Liver (tissue), 9 donors: Measurements from ENCODE around the gene MEGF10. TPM values are rescaled to one million over a fixed set of nuclear protein-coding genes. Genes with fewer than 3 reads are reported as not detected.

Source experiments
- DNase-seq: peaks from one replicate; pipeline ENCODE4 v3.0.0-alpha.2; 2017; ENCODE audit warnings: low spot score
- H3K27ac ChIP-seq, 2 donors: one replicate each; pipeline ENCODE4 v1.7.0; 2013; ENCODE audit warnings: inconsistent platforms in 2 of 2, low read length in 2 of 2, control low read depth in 1 of 2, low read depth in 1 of 2, mild to moderate bottlenecking in 1 of 2
- H3K27me3 ChIP-seq, 4 donors: one replicate each; pipeline versions ENCODE4 v1.6.1 to v1.7.0; 2013; ENCODE audit warnings: low read length in 3 of 4, inconsistent platforms in 1 of 4, mild to moderate bottlenecking in 1 of 4, moderate library complexity in 1 of 4; ENCODE audit not compliant: control insufficient read depth in 4 of 4, insufficient read depth in 4 of 4
- H3K36me3 ChIP-seq, 4 donors: one replicate each; pipeline versions ENCODE4 v1.6.1 to v1.7.0; 2013; ENCODE audit warnings: low read length in 3 of 4, mild to moderate bottlenecking in 3 of 4, low read depth in 1 of 4, moderate library complexity in 1 of 4; ENCODE audit not compliant: control insufficient read depth in 4 of 4, insufficient read depth in 3 of 4
- H3K4me1 ChIP-seq, 4 donors: one replicate each; pipeline versions ENCODE4 v1.6.1 to v1.7.0; 2013; ENCODE audit warnings: low read length in 3 of 4, mild to moderate bottlenecking in 3 of 4, moderate library complexity in 1 of 4; ENCODE audit not compliant: control insufficient read depth in 4 of 4, insufficient read depth in 4 of 4
- H3K4me3 ChIP-seq, 3 donors: one replicate each; pipeline versions ENCODE4 v1.6.1 to v1.7.0; 2013; ENCODE audit warnings: low read length in 3 of 3, control low read depth in 1 of 3, low read depth in 1 of 3, mild to moderate bottlenecking in 1 of 3
- H3K9ac ChIP-seq, 2 donors: one replicate each; pipeline ENCODE4 v1.7.0; 2013; ENCODE audit warnings: low read length in 2 of 2, mild to moderate bottlenecking in 2 of 2, moderate library complexity in 2 of 2, control low read depth in 1 of 2, low read depth in 1 of 2
- H3K9me3 ChIP-seq, 4 donors: one replicate each; pipeline versions ENCODE4 v1.6.1 to v1.7.0; 2013; ENCODE audit warnings: low read length in 3 of 4; ENCODE audit not compliant: control insufficient read depth in 4 of 4
- ATF3 ChIP-seq: IDR thresholded peaks from 2 replicates; pipeline ENCODE4 v1.6.1; 2016; ENCODE audit warnings: antibody characterized with exemption
- FOXA2 ChIP-seq: IDR thresholded peaks from 2 replicates; pipeline ENCODE4 v1.6.1; 2016; ENCODE audit warnings: antibody characterized with exemption
- HNF4A ChIP-seq, 2 donors: conservative IDR thresholded peaks; 2 replicates each; pipeline ENCODE4 v1.6.1; 2016; ENCODE audit warnings: antibody characterized with exemption in 2 of 2, mild to moderate bottlenecking in 2 of 2
- NR2F2 ChIP-seq: IDR thresholded peaks from 2 replicates; pipeline ENCODE4 v1.6.1; 2016; ENCODE audit warnings: antibody characterized with exemption
- RAD21 ChIP-seq, 2 donors: IDR thresholded peaks; 2 replicates each; pipeline ENCODE4 v1.6.1; 2016; ENCODE audit warnings: antibody characterized with exemption in 2 of 2, mild to moderate bottlenecking in 2 of 2
- RXRA ChIP-seq, 2 donors: IDR thresholded peaks; 2 replicates each; pipeline ENCODE4 v1.6.1; 2017 to 2018; ENCODE audit warnings: antibody characterized with exemption in 2 of 2, mild to moderate bottlenecking in 1 of 2
- SP1 ChIP-seq: IDR thresholded peaks from 2 replicates; pipeline ENCODE4 v1.6.1; 2018; ENCODE audit warnings: antibody characterized with exemption, mild to moderate bottlenecking
- YY1 ChIP-seq: IDR thresholded peaks from 2 replicates; pipeline ENCODE4 v1.6.1; 2016; ENCODE audit warnings: antibody characterized with exemption, mild to moderate bottlenecking
- ZBTB33 ChIP-seq: IDR thresholded peaks from 2 replicates; pipeline ENCODE4 v1.6.1; 2016; ENCODE audit warnings: antibody characterized with exemption
- WGBS: extraction: QIAGEN DNeasy Blood & Tissue Kit; methylation state at CpG from one replicate; pipeline ENCODE4 v1.1.7; 2013; 5-methylcytosine and 5-hydroxymethylcytosine counted together
- polyA plus RNA-seq, 2 donors: library from polyadenylated mRNA; stranded (reverse) in 1 of 2; unstranded in 1 of 2; fragments of 200-250 nt in 1 of 2; fragments of >200 nt in 1 of 2; fragmentation: Nextera tagmentation in 1 of 2; extraction: Ambion mirVana in 1 of 2; gene quantifications; one replicate each; pipeline versions ENCODE4 v1.2.1 to v1.2.3, GENCODE V29; 2013 to 2015
- total RNA-seq, 2 donors: library from RNA; depleted of rRNA; stranded (reverse); fragments of >200 nt; gene quantifications; one replicate each; pipeline ENCODE4 v1.2.3, GENCODE V29; 2014
- TF ChIP-seq, protein P1 (sequence below): IDR thresholded peaks from 2 replicates; pipeline ENCODE4 v1.6.1; 2016; ENCODE audit warnings: antibody characterized with exemption
- TF ChIP-seq, protein P2 (sequence below): IDR thresholded peaks from 2 replicates; pipeline ENCODE4 v1.6.1; 2016; ENCODE audit warnings: antibody characterized with exemption, mild to moderate bottlenecking
- donor health status: healthy.
- donor health status: healthy.
- donor health status: healthy.
- donor health status: healthy.
- donor health status: healthy.

Gene MEGF10
- total and polyA plus RNA-seq, 4 donors: 0.05 to 1.0 (median 0.33) TPM; not detected in 1

GRCh38 chr5:127299678-127300077, 9.1 kb downstream of the MEGF10 start:
- Histone ChIP-seq H3K27me3 (no peaks in the 10 kb centered on the region), H3K36me3 (no peaks in the 10 kb centered on the region), H3K4me3 (no peak overlapping the region), H3K4me1 (no peaks in the 10 kb centered on the region), H3K9ac (no peak overlapping the region), H3K9me3 (no peaks in the 10 kb centered on the region), H3K27ac (no peak overlapping the region)
- no peak for TF ChIP-seq NR2F2
- TF ChIP-seq RXRA (IDR thresholded peaks at IDR 0.05): no peak
- no peak for TF ChIP-seq ZBTB33
- DNase-seq: no peak
- WGBS: 69% methylated on average over 2 of the region's 2 CpGs

DNA sequence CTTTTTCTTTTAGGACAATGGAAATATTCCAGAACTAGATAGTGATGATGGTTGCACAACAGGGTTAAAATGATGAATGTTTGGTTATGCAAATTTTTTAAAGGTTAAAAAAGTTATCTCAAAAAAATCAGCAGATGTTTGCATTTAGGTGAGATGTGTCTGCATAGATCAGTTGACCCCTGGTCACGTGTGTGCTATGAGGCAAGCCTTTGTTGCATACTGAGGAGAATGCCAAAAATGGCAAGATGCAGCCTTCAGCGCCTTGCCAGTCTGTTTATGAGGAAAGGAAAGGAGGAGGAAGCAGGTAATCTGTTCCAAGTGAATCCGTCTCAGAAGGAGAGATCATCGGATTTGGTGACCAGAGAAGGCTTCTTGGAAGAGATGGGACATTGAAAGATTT, 11.9 kb downstream of the MEGF10 start:
- Histone ChIP-seq H3K27me3 (no peaks in the 10 kb centered on the region), H3K9me3 (no peaks in the 10 kb centered on the region), H3K4me1 (no peaks in the 10 kb centered on the region), H3K9ac (no peak overlapping the region), H3K4me3 (no peak overlapping the region), H3K36me3 (no peaks in the 10 kb centered on the region), H3K27ac (no peak overlapping the region)
- no peak for DNase-seq
- TF ChIP-seq RAD21 (IDR thresholded peaks at IDR 0.05): no peak
- no peak for TF ChIP-seq ATF3
- TF ChIP-seq, protein P1, sequence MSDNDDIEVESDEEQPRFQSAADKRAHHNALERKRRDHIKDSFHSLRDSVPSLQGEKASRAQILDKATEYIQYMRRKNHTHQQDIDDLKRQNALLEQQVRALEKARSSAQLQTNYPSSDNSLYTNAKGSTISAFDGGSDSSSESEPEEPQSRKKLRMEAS: no peak
- TF ChIP-seq, protein P2, sequence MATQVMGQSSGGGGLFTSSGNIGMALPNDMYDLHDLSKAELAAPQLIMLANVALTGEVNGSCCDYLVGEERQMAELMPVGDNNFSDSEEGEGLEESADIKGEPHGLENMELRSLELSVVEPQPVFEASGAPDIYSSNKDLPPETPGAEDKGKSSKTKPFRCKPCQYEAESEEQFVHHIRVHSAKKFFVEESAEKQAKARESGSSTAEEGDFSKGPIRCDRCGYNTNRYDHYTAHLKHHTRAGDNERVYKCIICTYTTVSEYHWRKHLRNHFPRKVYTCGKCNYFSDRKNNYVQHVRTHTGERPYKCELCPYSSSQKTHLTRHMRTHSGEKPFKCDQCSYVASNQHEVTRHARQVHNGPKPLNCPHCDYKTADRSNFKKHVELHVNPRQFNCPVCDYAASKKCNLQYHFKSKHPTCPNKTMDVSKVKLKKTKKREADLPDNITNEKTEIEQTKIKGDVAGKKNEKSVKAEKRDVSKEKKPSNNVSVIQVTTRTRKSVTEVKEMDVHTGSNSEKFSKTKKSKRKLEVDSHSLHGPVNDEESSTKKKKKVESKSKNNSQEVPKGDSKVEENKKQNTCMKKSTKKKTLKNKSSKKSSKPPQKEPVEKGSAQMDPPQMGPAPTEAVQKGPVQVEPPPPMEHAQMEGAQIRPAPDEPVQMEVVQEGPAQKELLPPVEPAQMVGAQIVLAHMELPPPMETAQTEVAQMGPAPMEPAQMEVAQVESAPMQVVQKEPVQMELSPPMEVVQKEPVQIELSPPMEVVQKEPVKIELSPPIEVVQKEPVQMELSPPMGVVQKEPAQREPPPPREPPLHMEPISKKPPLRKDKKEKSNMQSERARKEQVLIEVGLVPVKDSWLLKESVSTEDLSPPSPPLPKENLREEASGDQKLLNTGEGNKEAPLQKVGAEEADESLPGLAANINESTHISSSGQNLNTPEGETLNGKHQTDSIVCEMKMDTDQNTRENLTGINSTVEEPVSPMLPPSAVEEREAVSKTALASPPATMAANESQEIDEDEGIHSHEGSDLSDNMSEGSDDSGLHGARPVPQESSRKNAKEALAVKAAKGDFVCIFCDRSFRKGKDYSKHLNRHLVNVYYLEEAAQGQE: no peak
- no peak for TF ChIP-seq FOXA2
- TF ChIP-seq ZBTB33: no peak
- no peak for TF ChIP-seq YY1
- TF ChIP-seq SP1: no peak
- no peak for TF ChIP-seq HNF4A (conservative IDR thresholded peaks at IDR 0.05)
- WGBS: 69% methylated on average over 4 of the region's 4 CpGs
